GM12878 (cell line): ENCODE results near the gene SRCAP. TPM values are rescaled to one million over a fixed set of nuclear protein-coding genes. Genes with fewer than 3 reads are reported as not detected.

Source experiments
- BHLHE40 ChIP-seq, 2 experiments: fragments of 450-650 bp in 1 of 2; IDR thresholded peaks; 2 replicates each; pipeline ENCODE4 v1.6.1; 2011 to 2017; ENCODE audit warnings: low read depth in 2 of 2, borderline replicate concordance in 1 of 2, improper control_type of control experiment in 1 of 2, low read length in 1 of 2, mild to moderate bottlenecking in 1 of 2
- EED ChIP-seq: sonication (generic); IDR thresholded peaks from 2 replicates; pipeline ENCODE4 v1.6.1; 2016; ENCODE audit warnings: antibody characterized with exemption, low read depth
- GABPA ChIP-seq: IDR thresholded peaks from 2 replicates; pipeline ENCODE4 v1.6.1; 2014; ENCODE audit warnings: antibody characterized with exemption, low read depth, mild to moderate bottlenecking, inconsistent platforms
- GATAD2B ChIP-seq: fragments of 450-650 bp; conservative IDR thresholded peaks from 2 replicates; pipeline ENCODE4 v1.6.1; 2017; ENCODE audit warnings: low read depth, mild to moderate bottlenecking, moderate library complexity
- KAT2A ChIP-seq: conservative IDR thresholded peaks from 2 replicates; pipeline ENCODE4 v1.6.1; 2011; ENCODE audit warnings: low read depth, low read length; ENCODE audit not compliant: control insufficient read depth
- POLR2A ChIP-seq: IDR thresholded peaks from 2 replicates; pipeline ENCODE4 v1.6.1; 2011; ENCODE audit warnings: low read depth, mild to moderate bottlenecking, low read length
- RB1 ChIP-seq: fragments of 450-650 bp; formaldehyde crosslinking; IDR thresholded peaks from 2 replicates; pipeline ENCODE4 v1.6.1; 2017; ENCODE audit warnings: mild to moderate bottlenecking, borderline replicate concordance
- RELA ChIP-seq: fragments of 450-650 bp; IDR thresholded peaks from 2 replicates; pipeline ENCODE4 v1.8.0; 2014; ENCODE audit warnings: borderline replicate concordance; ENCODE audit not compliant: partially characterized antibody
- RUNX3 ChIP-seq: IDR thresholded peaks from 2 replicates; pipeline ENCODE4 v1.6.1; 2012; ENCODE audit warnings: low read length, inconsistent platforms
- SMC3 ChIP-seq: IDR thresholded peaks from 2 replicates; pipeline ENCODE4 v1.6.1; 2011; ENCODE audit warnings: low read length, improper control_type of control experiment, borderline replicate concordance
- SPI1 ChIP-seq: IDR thresholded peaks from 2 replicates; pipeline ENCODE4 v1.6.1; 2011; ENCODE audit warnings: low read depth, mild to moderate bottlenecking, low read length, moderate library complexity, borderline replicate concordance; ENCODE audit not compliant: insufficient read depth
- STAT1 ChIP-seq: fragments of 450-650 bp; conservative IDR thresholded peaks from 2 replicates; pipeline ENCODE4 v1.6.1; 2014; ENCODE audit warnings: antibody characterized with exemption, mild to moderate bottlenecking
- ZBED1 ChIP-seq: IDR thresholded peaks from 2 replicates; pipeline ENCODE4 v1.6.1; 2016; ENCODE audit warnings: borderline replicate concordance
- polyA plus RNA-seq, 11 experiments: library from polyadenylated mRNA; depleted of rRNA in 4 of 11; unstranded in 6 of 11; stranded (reverse) in 5 of 11; fragments of >200 nt; fragmentation: Nextera tagmentation in 4 of 11; fragmentation: Illumina TruSeq in 1 of 11; extraction: Ambion mirVana in 4 of 11; extraction: Trizol in 1 of 11; gene quantifications; 1 replicate in 1 of 11; 2 replicates in 10 of 11; pipeline versions ENCODE4 v1.2.1 to v1.2.3, GENCODE V29; 2011 to 2016; ENCODE audit warnings: inconsistent platforms in 2 of 11, missing spikeins in 2 of 11, low read depth in 1 of 11
- total RNA-seq, 4 experiments: library from RNA; depleted of rRNA in 3 of 4; stranded (reverse); fragments of >200 nt in 3 of 4; fragmentation: Illumina TruSeq in 1 of 4; extraction: Trizol in 1 of 4; gene quantifications; 2 replicates each; pipeline versions ENCODE4 v1.2.1 to v1.2.3, GENCODE V29; 2013 to 2021
- TF ChIP-seq, protein P1 (sequence below): fragments of 150-350 bp; IDR thresholded peaks from 2 replicates; pipeline ENCODE4 v1.6.1; 2016; ENCODE audit warnings: low read depth, low read length
- TF ChIP-seq, protein P2 (sequence below): fragments of 450-650 bp; IDR thresholded peaks from 2 replicates; pipeline ENCODE4 v1.6.1; 2016; ENCODE audit warnings: mild to moderate bottlenecking
- TF ChIP-seq, protein P3 (sequence below): fragments of 450-650 bp; IDR thresholded peaks from 2 replicates; pipeline ENCODE4 v1.6.1; 2016; ENCODE audit warnings: mild to moderate bottlenecking
- TF ChIP-seq, protein P4 (sequence below): fragments of 450-650 bp; IDR thresholded peaks from 2 replicates; pipeline ENCODE4 v1.6.1; 2017; ENCODE audit warnings: mild to moderate bottlenecking, moderate library complexity

Gene SRCAP
- total and polyA plus RNA-seq, 10 of the 15 experiments (the other 5 are each of a cell fraction or from before 2014, with no cell fraction given), result 0.24 to 58.4 (median 11.6) TPM

DNA sequence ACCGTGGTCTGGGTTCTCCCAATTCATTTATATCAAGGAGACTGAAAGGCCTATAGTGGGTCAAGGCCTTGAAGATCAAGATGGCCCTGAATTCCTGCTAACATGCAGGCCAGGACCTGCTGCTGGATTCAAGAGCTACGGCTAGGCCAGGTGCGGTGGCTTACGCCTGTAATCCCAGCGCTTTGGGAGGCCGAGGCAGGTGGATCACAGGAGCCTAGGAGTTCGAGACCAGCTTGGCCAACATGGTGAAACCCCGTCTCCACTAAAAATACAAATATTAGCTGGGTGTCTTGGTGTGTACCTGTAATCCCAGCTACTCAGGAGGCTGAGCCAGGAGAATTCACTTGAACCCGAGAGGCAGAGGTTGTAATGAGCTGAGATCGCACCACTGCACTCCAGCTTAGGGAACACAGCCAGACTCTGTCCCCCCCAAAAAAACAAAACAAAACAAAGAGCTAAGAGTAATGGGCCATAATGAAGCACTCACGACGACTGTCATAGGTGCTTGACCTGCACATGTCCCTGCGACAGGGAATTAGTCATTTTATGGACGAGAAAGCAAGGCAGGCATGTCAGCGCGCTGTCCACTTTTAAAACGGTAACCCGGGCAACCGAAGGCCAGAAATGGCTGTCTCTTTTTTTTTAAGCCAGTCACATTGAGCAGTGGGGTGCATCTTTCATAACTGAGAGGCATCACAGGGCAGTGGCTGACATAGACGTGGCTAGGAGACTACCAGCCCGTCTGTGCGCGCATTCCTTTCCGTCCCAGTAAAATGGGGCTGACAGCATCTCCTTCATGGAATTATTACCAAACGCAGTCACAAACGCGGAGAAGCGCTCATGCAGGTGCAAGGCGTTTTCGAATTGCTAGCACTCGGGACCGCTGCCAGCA, 41.8 kb upstream of the SRCAP start (continued):
- TF ChIP-seq, protein P1, sequence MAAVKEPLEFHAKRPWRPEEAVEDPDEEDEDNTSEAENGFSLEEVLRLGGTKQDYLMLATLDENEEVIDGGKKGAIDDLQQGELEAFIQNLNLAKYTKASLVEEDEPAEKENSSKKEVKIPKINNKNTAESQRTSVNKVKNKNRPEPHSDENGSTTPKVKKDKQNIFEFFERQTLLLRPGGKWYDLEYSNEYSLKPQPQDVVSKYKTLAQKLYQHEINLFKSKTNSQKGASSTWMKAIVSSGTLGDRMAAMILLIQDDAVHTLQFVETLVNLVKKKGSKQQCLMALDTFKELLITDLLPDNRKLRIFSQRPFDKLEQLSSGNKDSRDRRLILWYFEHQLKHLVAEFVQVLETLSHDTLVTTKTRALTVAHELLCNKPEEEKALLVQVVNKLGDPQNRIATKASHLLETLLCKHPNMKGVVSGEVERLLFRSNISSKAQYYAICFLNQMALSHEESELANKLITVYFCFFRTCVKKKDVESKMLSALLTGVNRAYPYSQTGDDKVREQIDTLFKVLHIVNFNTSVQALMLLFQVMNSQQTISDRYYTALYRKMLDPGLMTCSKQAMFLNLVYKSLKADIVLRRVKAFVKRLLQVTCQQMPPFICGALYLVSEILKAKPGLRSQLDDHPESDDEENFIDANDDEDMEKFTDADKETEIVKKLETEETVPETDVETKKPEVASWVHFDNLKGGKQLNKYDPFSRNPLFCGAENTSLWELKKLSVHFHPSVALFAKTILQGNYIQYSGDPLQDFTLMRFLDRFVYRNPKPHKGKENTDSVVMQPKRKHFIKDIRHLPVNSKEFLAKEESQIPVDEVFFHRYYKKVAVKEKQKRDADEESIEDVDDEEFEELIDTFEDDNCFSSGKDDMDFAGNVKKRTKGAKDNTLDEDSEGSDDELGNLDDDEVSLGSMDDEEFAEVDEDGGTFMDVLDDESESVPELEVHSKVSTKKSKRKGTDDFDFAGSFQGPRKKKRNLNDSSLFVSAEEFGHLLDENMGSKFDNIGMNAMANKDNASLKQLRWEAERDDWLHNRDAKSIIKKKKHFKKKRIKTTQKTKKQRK, result no peak
- TF ChIP-seq SPI1, result no peak
- TF ChIP-seq SMC3, result 0 out of 2 replicates have a peak, but pooled peaks have one; percentile 0
- 0 out of 2 replicates have a peak, but pooled peaks have one; percentile 85 for TF ChIP-seq GATAD2B
- no peak for TF ChIP-seq RELA
- TF ChIP-seq, protein P2, sequence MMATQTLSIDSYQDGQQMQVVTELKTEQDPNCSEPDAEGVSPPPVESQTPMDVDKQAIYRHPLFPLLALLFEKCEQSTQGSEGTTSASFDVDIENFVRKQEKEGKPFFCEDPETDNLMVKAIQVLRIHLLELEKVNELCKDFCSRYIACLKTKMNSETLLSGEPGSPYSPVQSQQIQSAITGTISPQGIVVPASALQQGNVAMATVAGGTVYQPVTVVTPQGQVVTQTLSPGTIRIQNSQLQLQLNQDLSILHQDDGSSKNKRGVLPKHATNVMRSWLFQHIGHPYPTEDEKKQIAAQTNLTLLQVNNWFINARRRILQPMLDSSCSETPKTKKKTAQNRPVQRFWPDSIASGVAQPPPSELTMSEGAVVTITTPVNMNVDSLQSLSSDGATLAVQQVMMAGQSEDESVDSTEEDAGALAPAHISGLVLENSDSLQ, result no peak
- TF ChIP-seq EED, result no peak; the same call in 1 of the 2 replicates
- no peak for TF ChIP-seq BHLHE40 (IDR thresholded peaks at IDR 0.05; ENCODE audit: borderline replicate concordance in 1 of 2, low read depth in 2 of 2, low read length in 1 of 2)
- no peak for TF ChIP-seq STAT1
- no peak for TF ChIP-seq KAT2A
- 0 out of 2 replicates have a peak, but pooled peaks have one; percentile 9 for TF ChIP-seq POLR2A
- TF ChIP-seq, protein P3, sequence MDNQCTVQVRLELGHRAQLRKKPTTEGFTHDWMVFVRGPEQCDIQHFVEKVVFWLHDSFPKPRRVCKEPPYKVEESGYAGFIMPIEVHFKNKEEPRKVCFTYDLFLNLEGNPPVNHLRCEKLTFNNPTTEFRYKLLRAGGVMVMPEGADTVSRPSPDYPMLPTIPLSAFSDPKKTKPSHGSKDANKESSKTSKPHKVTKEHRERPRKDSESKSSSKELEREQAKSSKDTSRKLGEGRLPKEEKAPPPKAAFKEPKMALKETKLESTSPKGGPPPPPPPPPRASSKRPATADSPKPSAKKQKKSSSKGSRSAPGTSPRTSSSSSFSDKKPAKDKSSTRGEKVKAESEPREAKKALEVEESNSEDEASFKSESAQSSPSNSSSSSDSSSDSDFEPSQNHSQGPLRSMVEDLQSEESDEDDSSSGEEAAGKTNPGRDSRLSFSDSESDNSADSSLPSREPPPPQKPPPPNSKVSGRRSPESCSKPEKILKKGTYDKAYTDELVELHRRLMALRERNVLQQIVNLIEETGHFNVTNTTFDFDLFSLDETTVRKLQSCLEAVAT, result peak; percentile 35; the same call in 1 of the 2 replicates
- no peak for TF ChIP-seq GABPA
- TF ChIP-seq ZBED1, result no peak
- no peak for TF ChIP-seq RB1
- TF ChIP-seq, protein P4, sequence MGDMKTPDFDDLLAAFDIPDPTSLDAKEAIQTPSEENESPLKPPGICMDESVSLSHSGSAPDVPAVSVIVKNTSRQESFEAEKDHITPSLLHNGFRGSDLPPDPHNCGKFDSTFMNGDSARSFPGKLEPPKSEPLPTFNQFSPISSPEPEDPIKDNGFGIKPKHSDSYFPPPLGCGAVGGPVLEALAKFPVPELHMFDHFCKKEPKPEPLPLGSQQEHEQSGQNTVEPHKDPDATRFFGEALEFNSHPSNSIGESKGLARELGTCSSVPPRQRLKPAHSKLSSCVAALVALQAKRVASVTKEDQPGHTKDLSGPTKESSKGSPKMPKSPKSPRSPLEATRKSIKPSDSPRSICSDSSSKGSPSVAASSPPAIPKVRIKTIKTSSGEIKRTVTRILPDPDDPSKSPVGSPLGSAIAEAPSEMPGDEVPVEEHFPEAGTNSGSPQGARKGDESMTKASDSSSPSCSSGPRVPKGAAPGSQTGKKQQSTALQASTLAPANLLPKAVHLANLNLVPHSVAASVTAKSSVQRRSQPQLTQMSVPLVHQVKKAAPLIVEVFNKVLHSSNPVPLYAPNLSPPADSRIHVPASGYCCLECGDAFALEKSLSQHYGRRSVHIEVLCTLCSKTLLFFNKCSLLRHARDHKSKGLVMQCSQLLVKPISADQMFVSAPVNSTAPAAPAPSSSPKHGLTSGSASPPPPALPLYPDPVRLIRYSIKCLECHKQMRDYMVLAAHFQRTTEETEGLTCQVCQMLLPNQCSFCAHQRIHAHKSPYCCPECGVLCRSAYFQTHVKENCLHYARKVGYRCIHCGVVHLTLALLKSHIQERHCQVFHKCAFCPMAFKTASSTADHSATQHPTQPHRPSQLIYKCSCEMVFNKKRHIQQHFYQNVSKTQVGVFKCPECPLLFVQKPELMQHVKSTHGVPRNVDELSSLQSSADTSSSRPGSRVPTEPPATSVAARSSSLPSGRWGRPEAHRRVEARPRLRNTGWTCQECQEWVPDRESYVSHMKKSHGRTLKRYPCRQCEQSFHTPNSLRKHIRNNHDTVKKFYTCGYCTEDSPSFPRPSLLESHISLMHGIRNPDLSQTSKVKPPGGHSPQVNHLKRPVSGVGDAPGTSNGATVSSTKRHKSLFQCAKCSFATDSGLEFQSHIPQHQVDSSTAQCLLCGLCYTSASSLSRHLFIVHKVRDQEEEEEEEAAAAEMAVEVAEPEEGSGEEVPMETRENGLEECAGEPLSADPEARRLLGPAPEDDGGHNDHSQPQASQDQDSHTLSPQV, result no peak
- TF ChIP-seq RUNX3, result no peak
- TF ChIP-seq, all 136 proteins: peak for 5
